Activated naive CD4-positive, alpha-beta T cell treated with anti-CD3 and anti-CD28 coated beads for 36 hours (primary cell): ENCODE results near the gene DNM3. TPM values are rescaled to one million over a fixed set of nuclear protein-coding genes. Genes with fewer than 3 reads are reported as not detected.

Experiments
- CTCF ChIA-PET: fragments of 350-600 bp; sonication (Branson Sonifier 250); formaldehyde crosslinking; loops from one replicate; lab custom pipeline; 2021; ENCODE audit warnings: antibody characterized with exemption; lab: Charles Lee
- DNase-seq: peaks from one replicate; pipeline ENCODE4 v3.0.0-alpha.2; 2020
- H3K27ac Mint-ChIP-seq: one replicate; pipeline ENCODE4 v1.8.0; 2021; ENCODE audit warnings: mild to moderate bottlenecking, mixed read lengths
- H3K27me3 Mint-ChIP-seq: one replicate; pipeline ENCODE4 v1.8.0; 2021; ENCODE audit warnings: low read depth, mixed read lengths
- H3K36me3 Mint-ChIP-seq: one replicate; pipeline ENCODE4 v1.8.0; 2021; ENCODE audit warnings: low read depth, mixed read lengths
- H3K4me1 Mint-ChIP-seq: one replicate; pipeline ENCODE4 v1.8.0; 2021; ENCODE audit warnings: low read depth, mixed read lengths
- H3K4me3 Mint-ChIP-seq: one replicate; pipeline ENCODE4 v1.8.0; 2021; ENCODE audit warnings: mild to moderate bottlenecking, moderate library complexity, mixed read lengths
- H3K9me3 Mint-ChIP-seq: one replicate; pipeline ENCODE4 v1.8.0; 2021; ENCODE audit warnings: mixed read lengths
- intact Hi-C: fragments of 100-400 bp; cut with micrococcal nuclease; formaldehyde crosslinking; loops from one replicate; pipeline ENCODE4 v1.15.1; 2023
- total RNA-seq, 2 experiments: library from RNA; stranded (reverse); gene quantifications; one replicate each; pipeline ENCODE4 v1.2.3, GENCODE V29; 2021

The DNM3 gene
- total RNA-seq, 2 experiments from 2014 or later, result 0.96 to 0.98 TPM

GRCh38 chr1:171852272-171852671, 11.0 kb downstream of the DNM3 start:
- Mint-ChIP-seq H3K27me3 (peaks cover 3% of the 10 kb centered on the region), H3K36me3 (no peaks in the 10 kb centered on the region), H3K9me3 (no peaks in the 10 kb centered on the region), H3K4me1 (no peaks in the 10 kb centered on the region), H3K4me3 (no peak overlapping the region), H3K27ac (no peak overlapping the region)
- no peak for DNase-seq
- intact Hi-C loops, result no loop called here
- CTCF ChIA-PET, result interaction anchor here (0.6 to 1.0 kb wide), 3 partner anchors 10 to 131 kb away, joined by 3 read pairs; no protein-coding TSS in a partner anchor

GRCh38 chr1:171855381-171855780, 14.1 kb downstream of the DNM3 start:
- Mint-ChIP-seq H3K4me1 (no peaks in the 10 kb centered on the region), H3K9me3 (no peaks in the 10 kb centered on the region), H3K4me3 (no peak overlapping the region), H3K27ac (no peak overlapping the region), H3K36me3 (peaks cover 3% of the 10 kb centered on the region), H3K27me3 (peaks cover 3% of the 10 kb centered on the region)
- intact Hi-C loops, result no loop called here
- no peak for DNase-seq
- CTCF ChIA-PET, result no interaction called here

DNA sequence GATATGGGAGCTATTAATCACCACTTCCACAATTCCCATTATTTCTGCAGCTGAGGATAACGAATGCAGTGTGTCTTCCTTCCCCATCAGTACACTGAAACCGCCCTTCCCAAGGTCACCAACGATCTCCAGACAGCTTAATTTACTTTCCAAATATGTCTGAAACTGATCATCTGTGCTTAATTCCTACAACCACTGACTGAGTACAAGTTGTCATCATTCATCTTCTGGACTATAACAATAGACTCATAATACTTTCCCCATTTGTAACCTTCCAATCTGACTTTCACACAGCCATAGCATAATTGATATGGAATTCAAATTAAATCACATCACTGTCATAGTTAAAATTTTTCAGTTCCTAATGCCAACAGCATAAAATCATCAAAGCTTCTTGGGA, 17.4 kb downstream of the DNM3 start:
- Mint-ChIP-seq H3K36me3 (peaks cover 3% of the 10 kb centered on the region), H3K27ac (no peak overlapping the region), H3K4me1 (no peaks in the 10 kb centered on the region), H3K9me3 (no peaks in the 10 kb centered on the region), H3K27me3 (peaks cover 5% of the 10 kb centered on the region), H3K4me3 (no peak overlapping the region)
- no peak for DNase-seq
- intact Hi-C loops, result no loop called here
- CTCF ChIA-PET, result interaction anchor here (0.6 kb wide), 1 partner anchor 721 kb away, joined by 5 read pairs; no protein-coding TSS in a partner anchor

DNA sequence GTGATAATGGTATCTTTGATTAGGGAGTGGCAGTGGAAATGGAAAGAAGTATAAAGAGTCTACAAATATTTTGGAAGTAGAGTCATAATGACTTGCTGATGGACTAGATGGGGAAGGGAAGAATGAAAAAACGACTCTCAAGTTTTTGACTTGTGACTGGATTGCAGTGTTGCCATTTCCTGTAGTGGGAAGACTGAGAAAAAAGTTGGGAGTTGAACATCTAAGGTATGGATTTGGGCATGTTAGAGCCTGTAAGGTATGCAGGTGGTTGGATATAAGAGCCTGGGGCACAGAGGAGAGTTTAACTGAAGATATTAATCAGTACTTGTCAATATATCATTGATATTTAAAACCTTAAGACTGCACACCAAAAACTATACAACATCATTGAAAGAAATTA, 19.4 kb downstream of the DNM3 start:
- Mint-ChIP-seq H3K27ac (no peak overlapping the region), H3K4me1 (no peaks in the 10 kb centered on the region), H3K9me3 (no peaks in the 10 kb centered on the region), H3K4me3 (no peak overlapping the region), H3K27me3 (peaks cover 3% of the 10 kb centered on the region), H3K36me3 (peaks cover 3% of the 10 kb centered on the region)
- CTCF ChIA-PET, result no interaction called here
- intact Hi-C loops, result no loop called here
- DNase-seq, result no peak

- intact Hi-C loops, result no loop called here
- H3K9me3 Mint-ChIP-seq, result no peaks in the 10 kb centered on the region
- no peak overlapping the region for H3K27ac Mint-ChIP-seq
- H3K36me3 Mint-ChIP-seq, result peaks cover 3% of the 10 kb centered on the region
- peaks cover 3% of the 10 kb centered on the region for H3K27me3 Mint-ChIP-seq
- CTCF ChIA-PET, result interaction anchor here (0.6 kb wide), 1 partner anchor 328 kb away, joined by 5 read pairs; no protein-coding TSS in a partner anchor
- no peaks in the 10 kb centered on the region for H3K4me1 Mint-ChIP-seq
- H3K4me3 Mint-ChIP-seq, result no peak overlapping the region
- no peak for DNase-seq
These were observed 22.2 kb downstream of the DNM3 start for GRCh38 chr1:171863531-171863930.

GRCh38 chr1:171864308-171864707, 23.0 kb downstream of the DNM3 start:
- intact Hi-C loops, result no loop called here
- Mint-ChIP-seq H3K9me3 (no peaks in the 10 kb centered on the region), H3K4me1 (no peaks in the 10 kb centered on the region), H3K36me3 (no peaks in the 10 kb centered on the region), H3K27ac (no peak overlapping the region), H3K27me3 (peaks cover 3% of the 10 kb centered on the region), H3K4me3 (no peak overlapping the region)
- CTCF ChIA-PET, result no interaction called here
- no peak for DNase-seq

GRCh38 chr1:171865106-171865505, 23.8 kb downstream of the DNM3 start:
- no peak overlapping the region for H3K4me3 Mint-ChIP-seq
- no peak overlapping the region for H3K27ac Mint-ChIP-seq
- H3K27me3 Mint-ChIP-seq, result peaks cover 3% of the 10 kb centered on the region
- H3K36me3 Mint-ChIP-seq, result no peaks in the 10 kb centered on the region
- DNase-seq, result no peak
- no peaks in the 10 kb centered on the region for H3K9me3 Mint-ChIP-seq
- H3K4me1 Mint-ChIP-seq, result no peaks in the 10 kb centered on the region
- CTCF ChIA-PET, result no interaction called here
- intact Hi-C loops, result no loop called here

- Mint-ChIP-seq H3K27me3 (no peaks in the 10 kb centered on the region), H3K9me3 (no peaks in the 10 kb centered on the region), H3K4me3 (no peak overlapping the region), H3K4me1 (no peaks in the 10 kb centered on the region), H3K36me3 (no peaks in the 10 kb centered on the region), H3K27ac (no peak overlapping the region)
- CTCF ChIA-PET, result no interaction called here
- no peak for DNase-seq
- intact Hi-C loops, result no loop called here
These were observed 25.9 kb downstream of the DNM3 start for GRCh38 chr1:171867236-171867635.

DNA sequence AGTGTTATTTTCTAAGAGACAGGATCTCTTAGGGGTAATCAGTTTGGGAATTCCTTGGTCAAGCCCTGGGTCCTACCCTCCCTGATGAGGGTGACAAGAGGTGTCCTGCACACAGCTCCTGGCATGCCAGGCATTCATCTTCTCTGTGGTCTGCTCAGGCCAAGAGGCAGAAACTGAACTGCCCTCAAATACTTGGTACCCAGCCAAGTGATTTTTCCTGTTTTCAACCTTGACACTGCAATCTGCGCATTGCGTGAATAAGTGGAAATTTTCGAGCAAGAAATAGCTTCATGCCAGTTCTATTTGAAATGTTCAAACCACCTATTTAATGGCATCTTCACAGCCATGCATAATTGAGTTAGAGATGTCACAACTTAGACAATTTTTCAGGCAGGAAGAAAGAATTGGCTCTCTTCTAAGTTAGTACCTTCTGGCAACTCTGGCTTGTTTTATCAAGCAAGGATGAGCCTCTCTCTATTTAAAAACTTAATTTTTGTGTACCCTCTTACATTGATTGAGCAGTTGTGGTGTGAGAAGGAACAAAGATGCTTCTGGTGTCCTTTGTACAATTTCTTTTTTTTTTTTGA, 27.0 kb downstream of the DNM3 start:
- intact Hi-C loops, result no loop called here
- no peaks in the 10 kb centered on the region for H3K27me3 Mint-ChIP-seq
- CTCF ChIA-PET, result interaction anchor here (0.7 kb wide), 1 partner anchor 1710 kb away, joined by 5 read pairs; no protein-coding TSS in a partner anchor
- H3K4me3 Mint-ChIP-seq, result no peak overlapping the region
- no peaks in the 10 kb centered on the region for H3K9me3 Mint-ChIP-seq
- no peaks in the 10 kb centered on the region for H3K4me1 Mint-ChIP-seq
- H3K36me3 Mint-ChIP-seq, result no peaks in the 10 kb centered on the region
- no peak overlapping the region for H3K27ac Mint-ChIP-seq
- DNase-seq, result no peak

DNA sequence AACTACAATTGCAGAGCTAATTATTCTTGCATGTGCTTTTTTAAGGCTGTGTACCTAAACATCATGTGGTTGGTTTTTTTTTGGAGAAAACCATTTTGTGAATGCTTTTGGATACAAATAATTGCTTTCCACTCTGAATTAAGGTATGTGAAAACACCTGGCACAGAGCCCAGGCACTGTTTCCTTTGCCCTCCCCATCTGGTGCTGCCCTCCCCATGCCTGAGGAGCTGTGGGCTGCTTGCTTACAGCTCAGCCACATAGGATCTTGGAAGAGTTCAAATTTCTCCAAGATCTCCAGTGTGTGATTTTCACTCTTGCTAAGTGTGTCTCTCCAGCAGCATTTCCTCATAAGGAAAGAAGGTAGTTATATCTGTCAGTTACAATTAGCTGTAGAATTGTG, 27.8 kb downstream of the DNM3 start:
- Mint-ChIP-seq H3K27ac (no peak overlapping the region), H3K4me3 (no peak overlapping the region), H3K27me3 (no peaks in the 10 kb centered on the region), H3K36me3 (no peaks in the 10 kb centered on the region), H3K4me1 (no peaks in the 10 kb centered on the region), H3K9me3 (no peaks in the 10 kb centered on the region)
- intact Hi-C loops, result no loop called here
- no peak for DNase-seq
- CTCF ChIA-PET, result interaction anchor here (0.7 kb wide), 1 partner anchor 1711 kb away, joined by 5 read pairs; no protein-coding TSS in a partner anchor

DNA sequence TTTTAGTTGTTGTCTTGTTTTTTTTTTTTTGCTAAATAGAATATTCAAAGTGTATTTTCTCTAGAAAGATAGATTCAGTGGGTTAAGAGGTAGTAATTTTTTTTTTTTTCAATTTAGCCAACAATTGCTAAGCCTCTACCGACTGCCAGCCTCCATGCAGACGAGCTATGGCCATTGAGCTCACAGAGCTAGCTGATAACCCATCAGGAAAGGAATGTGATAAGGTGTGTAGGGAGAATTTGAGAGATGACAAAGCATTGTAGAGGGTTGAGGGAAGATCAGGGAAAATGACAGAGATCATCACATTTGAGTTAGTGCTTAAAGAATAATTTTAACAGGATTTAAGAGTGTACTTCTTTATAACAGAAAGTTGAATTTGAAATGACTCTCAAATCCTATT, 30.6 kb downstream of the DNM3 start:
- no peak for DNase-seq
- H3K27ac Mint-ChIP-seq, result no peak overlapping the region
- H3K27me3 Mint-ChIP-seq, result no peaks in the 10 kb centered on the region
- intact Hi-C loops, result no loop called here
- CTCF ChIA-PET, result no interaction called here
- H3K9me3 Mint-ChIP-seq, result no peaks in the 10 kb centered on the region
- H3K4me1 Mint-ChIP-seq, result no peaks in the 10 kb centered on the region
- H3K4me3 Mint-ChIP-seq, result no peak overlapping the region
- H3K36me3 Mint-ChIP-seq, result no peaks in the 10 kb centered on the region

DNA sequence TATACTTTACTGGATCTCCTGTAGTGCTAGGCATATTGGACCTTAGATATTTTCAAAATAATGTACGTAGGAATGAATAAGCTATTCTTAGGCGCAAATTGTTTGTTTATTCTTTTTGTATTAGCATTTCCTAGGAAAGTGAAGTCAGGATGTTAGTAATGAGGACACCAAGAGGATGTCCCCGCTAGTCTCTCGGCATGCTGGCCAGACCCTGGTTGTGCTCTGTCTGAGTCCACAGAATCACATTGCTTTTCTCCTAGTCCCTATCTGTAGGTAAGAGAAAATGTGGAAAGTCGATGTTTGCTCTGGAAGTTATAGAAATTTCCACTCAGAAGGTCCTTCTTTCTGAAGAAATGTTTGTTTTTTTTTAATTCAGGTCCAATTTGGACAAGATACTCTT, 31.1 kb downstream of the DNM3 start:
- CTCF ChIA-PET, result no interaction called here
- no peak overlapping the region for H3K4me3 Mint-ChIP-seq
- intact Hi-C loops, result no loop called here
- no peak for DNase-seq
- no peaks in the 10 kb centered on the region for H3K4me1 Mint-ChIP-seq
- H3K27ac Mint-ChIP-seq, result no peak overlapping the region
- no peaks in the 10 kb centered on the region for H3K9me3 Mint-ChIP-seq
- no peaks in the 10 kb centered on the region for H3K27me3 Mint-ChIP-seq
- no peaks in the 10 kb centered on the region for H3K36me3 Mint-ChIP-seq

DNA sequence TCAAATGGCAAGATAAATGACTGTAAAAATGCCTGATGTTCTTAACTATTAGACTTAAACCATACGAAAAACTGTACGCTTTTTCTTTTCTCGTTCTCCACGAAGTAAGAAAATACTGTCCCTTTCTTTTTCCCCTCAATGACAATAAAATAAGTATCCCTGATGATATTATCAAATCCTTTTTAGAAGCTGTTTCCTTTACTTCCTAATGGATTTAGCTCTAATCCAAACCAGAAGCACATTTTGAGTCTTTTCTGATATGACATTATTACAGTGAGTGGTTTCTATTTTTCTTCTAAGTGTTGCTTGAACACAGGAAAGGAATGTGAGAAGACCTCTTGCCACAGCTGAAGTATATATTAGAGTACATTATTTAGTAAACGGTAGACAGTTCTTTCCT, 32.4 kb downstream of the DNM3 start:
- H3K27me3 Mint-ChIP-seq, result no peaks in the 10 kb centered on the region
- H3K9me3 Mint-ChIP-seq, result no peaks in the 10 kb centered on the region
- no peaks in the 10 kb centered on the region for H3K4me1 Mint-ChIP-seq
- CTCF ChIA-PET, result interaction anchor here (0.5 kb wide), 1 partner anchor 22 kb away, joined by 3 read pairs; no protein-coding TSS in a partner anchor
- intact Hi-C loops, result no loop called here
- no peak overlapping the region for H3K4me3 Mint-ChIP-seq
- H3K27ac Mint-ChIP-seq, result no peak overlapping the region
- no peak for DNase-seq
- no peaks in the 10 kb centered on the region for H3K36me3 Mint-ChIP-seq
